Spleen (tissue), 7 donors: Measurements from ENCODE around the gene EFNA3.

Source experiments
- POLR2A ChIP-seq, 3 donors: fragments of 450-650 bp; IDR thresholded peaks; one replicate each; pipeline ENCODE4 v1.5.1; 2017; ENCODE audit warnings: antibody characterized with exemption in 3 of 3, mild to moderate bottlenecking in 1 of 3
- POLR2AphosphoS5 ChIP-seq, 3 donors: sonication (generic); formaldehyde crosslinking; IDR thresholded peaks; one replicate each; pipeline ENCODE4 v1.5.1; 2017; ENCODE audit warnings: antibody characterized with exemption in 3 of 3
- TF ChIP-seq, protein P1 (sequence below), 11 experiments: fragments of 200-600 bp in 7 of 11; fragments of 450-650 bp in 4 of 11; sonication (generic) in 4 of 11; IDR thresholded peaks in 8 of 11; conservative IDR thresholded peaks in 3 of 11; 1 replicate in 7 of 11; 2 replicates in 4 of 11; pipeline versions ENCODE4 v1.4.0 to v1.8.0; 2016 to 2021; ENCODE audit warnings: antibody characterized with exemption in 11 of 11, inconsistent platforms in 4 of 11, mild to moderate bottlenecking in 1 of 11
- donor health status: DM: no; HTN: no; CAD: no; lungs with moderate emphysema.
- donor health status: DM: no; HTN: no; CAD: no.
- donor health status: DM: no; HTN: no; CAD: no.

- TF ChIP-seq, protein P1, sequence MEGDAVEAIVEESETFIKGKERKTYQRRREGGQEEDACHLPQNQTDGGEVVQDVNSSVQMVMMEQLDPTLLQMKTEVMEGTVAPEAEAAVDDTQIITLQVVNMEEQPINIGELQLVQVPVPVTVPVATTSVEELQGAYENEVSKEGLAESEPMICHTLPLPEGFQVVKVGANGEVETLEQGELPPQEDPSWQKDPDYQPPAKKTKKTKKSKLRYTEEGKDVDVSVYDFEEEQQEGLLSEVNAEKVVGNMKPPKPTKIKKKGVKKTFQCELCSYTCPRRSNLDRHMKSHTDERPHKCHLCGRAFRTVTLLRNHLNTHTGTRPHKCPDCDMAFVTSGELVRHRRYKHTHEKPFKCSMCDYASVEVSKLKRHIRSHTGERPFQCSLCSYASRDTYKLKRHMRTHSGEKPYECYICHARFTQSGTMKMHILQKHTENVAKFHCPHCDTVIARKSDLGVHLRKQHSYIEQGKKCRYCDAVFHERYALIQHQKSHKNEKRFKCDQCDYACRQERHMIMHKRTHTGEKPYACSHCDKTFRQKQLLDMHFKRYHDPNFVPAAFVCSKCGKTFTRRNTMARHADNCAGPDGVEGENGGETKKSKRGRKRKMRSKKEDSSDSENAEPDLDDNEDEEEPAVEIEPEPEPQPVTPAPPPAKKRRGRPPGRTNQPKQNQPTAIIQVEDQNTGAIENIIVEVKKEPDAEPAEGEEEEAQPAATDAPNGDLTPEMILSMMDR (IDR thresholded peaks at IDR 0.05 in 8 of 11, conservative IDR thresholded peaks at IDR 0.05 in 3 of 11), result peak; percentile 97 to 100 (median 100)
- TF ChIP-seq POLR2AphosphoS5 (IDR thresholded peaks at IDR 0.05) (peak; percentile 41 to 80 (median 71)), POLR2A (IDR thresholded peaks at IDR 0.05) (no peak)
These were observed 17.1 kb upstream of the EFNA3 start for GRCh38 chr1:155061381-155062150.
